ENCODE results near the gene SLC7A4.

GRCh38 chr22:20990184-20991180 lies 41.9 kb downstream of the SLC7A4 start:
- TF ChIP-seq CTCF (IDR thresholded peaks at IDR 0.05) (no peak), POLR2A (IDR thresholded peaks at IDR 0.05) (no peak)

Measured in thyroid gland (tissue), 4 donors.